ENCODE data around the gene STK4.

- TF ChIP-seq REST (IDR thresholded peaks at IDR 0.05; ENCODE audit: borderline replicate concordance): no peak
- no peak for TF ChIP-seq CTCF (IDR thresholded peaks at IDR 0.05; ENCODE audit: poor library complexity, severe bottlenecking)
- no peak for TF ChIP-seq POLR2AphosphoS5 (IDR thresholded peaks at IDR 0.05)
- TF ChIP-seq SMC3 (conservative IDR thresholded peaks at IDR 0.05; ENCODE audit: poor library complexity): no peak
- no peak for TF ChIP-seq EP300 (conservative IDR thresholded peaks at IDR 0.05; ENCODE audit: poor library complexity, severe bottlenecking)
- TF ChIP-seq EZH2 (IDR thresholded peaks at IDR 0.05; ENCODE audit: borderline replicate concordance, insufficient read depth, low read length, poor library complexity, severe bottlenecking): no peak
- no peak for TF ChIP-seq RAD21 (conservative IDR thresholded peaks at IDR 0.05)
- TF ChIP-seq MXI1 (conservative IDR thresholded peaks at IDR 0.05; ENCODE audit: poor library complexity, severe bottlenecking): no peak
Observed at GRCh38 chr20:45028424-45029136, 62.3 kb downstream of the STK4 start.
